Raji (cell line): ENCODE data around the gene TLE1.

Experiments
- POLR2A ChIP-seq: IDR thresholded peaks from 2 replicates; pipeline ENCODE4 v1.6.1; 2011; ENCODE audit warnings: low read depth, low read length, control low read depth; ENCODE audit not compliant: insufficient read depth

Gene TLE1

GRCh38 chr9:81546489-81546888 is 142.9 kb downstream of the TLE1 start:
- no peak for TF ChIP-seq POLR2A

- no peak for TF ChIP-seq POLR2A
These were observed 145.7 kb downstream of the TLE1 start for GRCh38 chr9:81543695-81544094.

- no peak for TF ChIP-seq POLR2A
These were observed 147.0 kb downstream of the TLE1 start for GRCh38 chr9:81542118-81542889.

- no peak for TF ChIP-seq POLR2A
These were observed 149.1 kb downstream of the TLE1 start for GRCh38 chr9:81540142-81540710.

GRCh38 chr9:81539317-81539716 is 150.0 kb downstream of the TLE1 start:
- no peak for TF ChIP-seq POLR2A

GRCh38 chr9:81538890-81539289 is 150.5 kb downstream of the TLE1 start:
- no peak for TF ChIP-seq POLR2A

- no peak for TF ChIP-seq POLR2A
These were observed 151.4 kb downstream of the TLE1 start for GRCh38 chr9:81537964-81538363.

- TF ChIP-seq POLR2A, result no peak
These were observed 152.9 kb downstream of the TLE1 start for GRCh38 chr9:81536242-81537025.

GRCh38 chr9:81535542-81536241 is 153.7 kb downstream of the TLE1 start:
- TF ChIP-seq POLR2A, result no peak

- TF ChIP-seq POLR2A, result no peak
These were observed 155.0 kb downstream of the TLE1 start for GRCh38 chr9:81534138-81534875.
